GM19455 (cell line): ENCODE measurements around the gene DST.

ENCODE experiments used
- ATAC-seq: cut with Tn5 transposase; IDR thresholded peaks from one replicate; pipeline ENCODE4 v1.9.1; 2021; ENCODE audit not compliant: unreplicated experiment

DST gene

GRCh38 chr6:56444855-56445254, 197.8 kb downstream of the DST start:
- ATAC-seq: no peak

- no peak for ATAC-seq
These were observed 202.1 kb downstream of the DST start for GRCh38 chr6:56440551-56440981.

GRCh38 chr6:56437171-56437900, 205.4 kb downstream of the DST start:
- no peak for ATAC-seq

- ATAC-seq: no peak
These were observed 206.9 kb downstream of the DST start for GRCh38 chr6:56435754-56436153.

GRCh38 chr6:56435326-56435725, 207.4 kb downstream of the DST start:
- no peak for ATAC-seq

- no peak for ATAC-seq
These were observed 208.1 kb downstream of the DST start for GRCh38 chr6:56434606-56435005.

GRCh38 chr6:56433119-56433518, 209.6 kb downstream of the DST start:
- no peak for ATAC-seq

- ATAC-seq: no peak
These were observed 210.5 kb downstream of the DST start for GRCh38 chr6:56432194-56432593.

GRCh38 chr6:56430629-56431600, 211.8 kb downstream of the DST start:
- no peak for ATAC-seq

- ATAC-seq: no peak
These were observed 218.1 kb downstream of the DST start for GRCh38 chr6:56424542-56425083.

GRCh38 chr6:56424064-56424463, 218.6 kb downstream of the DST start:
- ATAC-seq: no peak

- ATAC-seq: no peak
These were observed 222.4 kb downstream of the DST start for GRCh38 chr6:56420296-56420695.

- ATAC-seq: no peak
These were observed 223.5 kb downstream of the DST start for GRCh38 chr6:56419191-56419590.

- no peak for ATAC-seq
These were observed 224.9 kb downstream of the DST start for GRCh38 chr6:56417823-56418222.

GRCh38 chr6:56416247-56416646, 226.4 kb downstream of the DST start:
- no peak for ATAC-seq

GRCh38 chr6:56408976-56409375, 233.7 kb downstream of the DST start:
- ATAC-seq: no peak
